ENCODE results near the gene PON1.

Gene PON1

GRCh38 chr7:95303013-95303905, 21.1 kb downstream of the PON1 start:
- Histone ChIP-seq H3K79me1 (ENCODE audit: low read length) (no peaks in the 10 kb centered on the region), H3K4me3 (ENCODE audit: low read length) (no peak overlapping the region), H3K4me2 (ENCODE audit: low read length) (no peak overlapping the region), H3K79me2 (ENCODE audit: control insufficient read depth, insufficient read depth, low read length) (no peaks in the 10 kb centered on the region), H3K27ac (ENCODE audit: low read depth, low read length) (no peak overlapping the region), H3K56ac (ENCODE audit: low read length) (no peak overlapping the region), H3K27me3 (ENCODE audit: insufficient read depth, low read length, poor library complexity) (no peaks in the 10 kb centered on the region), H2AK5ac (ENCODE audit: low read length) (no peak overlapping the region), H3K4me1 (ENCODE audit: control insufficient read depth, low read depth, low read length) (no peaks in the 10 kb centered on the region), H3K4ac (ENCODE audit: low read depth, low read length) (no peak overlapping the region), H2BK120ac (ENCODE audit: low read depth, low read length) (no peak overlapping the region), H3K23ac (ENCODE audit: low read length) (no peak overlapping the region), H3K9ac (ENCODE audit: low read length) (no peak overlapping the region), H4K8ac (ENCODE audit: low read depth, low read length) (no peak overlapping the region), H2BK15ac (replicated peaks; ENCODE audit: low read depth) (no peak overlapping the region), H3K18ac (ENCODE audit: low read length) (no peak overlapping the region), H2BK5ac (ENCODE audit: low read length) (no peak overlapping the region), H4K5ac (ENCODE audit: low read length) (no peak overlapping the region), H3K36me3 (ENCODE audit: control insufficient read depth, insufficient read depth, low read length) (no peaks in the 10 kb centered on the region)
- WGBS (ENCODE audit: extremely low coverage, insufficient coverage, low lambda C conversion rate) = no CpG with 5 or more reads among the region's 9 CpGs
- DNase-seq = no peak

- H3K18ac ChIP-seq (ENCODE audit: low read length) = no peak overlapping the region
- H3K23ac ChIP-seq (ENCODE audit: low read length) = no peak overlapping the region
- no peak overlapping the region for H2AK5ac ChIP-seq (ENCODE audit: low read length)
- H3K4me3 ChIP-seq (ENCODE audit: low read length) = no peak overlapping the region
- DNase-seq = no peak
- no peak overlapping the region for H3K9ac ChIP-seq (ENCODE audit: low read length)
- no peaks in the 10 kb centered on the region for H3K36me3 ChIP-seq (ENCODE audit: control insufficient read depth, insufficient read depth, low read length)
- H3K79me1 ChIP-seq (ENCODE audit: low read length) = no peaks in the 10 kb centered on the region
- H2BK15ac ChIP-seq (replicated peaks; ENCODE audit: low read depth) = no peak overlapping the region
- no peak overlapping the region for H3K56ac ChIP-seq (ENCODE audit: low read length)
- WGBS (ENCODE audit: extremely low coverage, insufficient coverage, low lambda C conversion rate) = no CpG with 5 or more reads among the region's 3 CpGs
- H3K4me2 ChIP-seq (ENCODE audit: low read length) = no peak overlapping the region
- H4K8ac ChIP-seq (ENCODE audit: low read depth, low read length) = no peak overlapping the region
- H3K79me2 ChIP-seq (ENCODE audit: control insufficient read depth, insufficient read depth, low read length) = no peaks in the 10 kb centered on the region
- H3K4ac ChIP-seq (ENCODE audit: low read depth, low read length) = no peak overlapping the region
- no peak overlapping the region for H2BK120ac ChIP-seq (ENCODE audit: low read depth, low read length)
- no peak overlapping the region for H4K5ac ChIP-seq (ENCODE audit: low read length)
- no peak overlapping the region for H2BK5ac ChIP-seq (ENCODE audit: low read length)
- no peak overlapping the region for H3K27ac ChIP-seq (ENCODE audit: low read depth, low read length)
- no peaks in the 10 kb centered on the region for H3K4me1 ChIP-seq (ENCODE audit: control insufficient read depth, low read depth, low read length)
- H3K27me3 ChIP-seq (ENCODE audit: insufficient read depth, low read length, poor library complexity) = no peaks in the 10 kb centered on the region
These were observed 26.2 kb downstream of the PON1 start for GRCh38 chr7:95298091-95298490.

DNA sequence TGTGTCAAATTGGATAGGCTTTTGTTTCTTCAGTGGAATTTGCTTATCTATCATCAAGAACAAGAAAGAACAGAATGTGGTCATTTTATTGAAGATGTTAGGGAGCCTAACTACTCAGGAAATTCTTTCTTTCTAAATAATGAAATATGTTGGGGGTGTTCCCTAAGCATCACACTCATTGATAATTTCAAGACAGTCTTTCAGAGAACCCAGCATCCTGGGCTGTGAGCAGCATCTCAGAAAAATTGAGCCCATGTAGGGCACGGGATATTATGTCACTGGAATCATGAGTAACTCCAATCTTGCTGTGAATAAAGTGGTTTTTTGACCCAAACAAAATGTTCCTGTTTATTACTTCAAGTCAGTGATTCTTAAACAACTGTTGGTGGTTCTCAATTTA, 27.3 kb downstream of the PON1 start:
- no peak overlapping the region for H3K9ac ChIP-seq (ENCODE audit: low read length)
- no peak overlapping the region for H2BK15ac ChIP-seq (replicated peaks; ENCODE audit: low read depth)
- no peak overlapping the region for H3K23ac ChIP-seq (ENCODE audit: low read length)
- H2BK5ac ChIP-seq (ENCODE audit: low read length) = no peak overlapping the region
- no peak overlapping the region for H2BK120ac ChIP-seq (ENCODE audit: low read depth, low read length)
- no peak overlapping the region for H4K8ac ChIP-seq (ENCODE audit: low read depth, low read length)
- H3K4me3 ChIP-seq (ENCODE audit: low read length) = no peak overlapping the region
- H3K27ac ChIP-seq (ENCODE audit: low read depth, low read length) = no peak overlapping the region
- H3K18ac ChIP-seq (ENCODE audit: low read length) = no peak overlapping the region
- no peak overlapping the region for H2AK5ac ChIP-seq (ENCODE audit: low read length)
- H3K4me2 ChIP-seq (ENCODE audit: low read length) = no peak overlapping the region
- H3K4me1 ChIP-seq (ENCODE audit: control insufficient read depth, low read depth, low read length) = no peaks in the 10 kb centered on the region
- no peaks in the 10 kb centered on the region for H3K27me3 ChIP-seq (ENCODE audit: insufficient read depth, low read length, poor library complexity)
- no peak overlapping the region for H3K4ac ChIP-seq (ENCODE audit: low read depth, low read length)
- no peaks in the 10 kb centered on the region for H3K36me3 ChIP-seq (ENCODE audit: control insufficient read depth, insufficient read depth, low read length)
- H4K5ac ChIP-seq (ENCODE audit: low read length) = no peak overlapping the region
- no CpG with 5 or more reads among the region's 1 CpG for WGBS (ENCODE audit: extremely low coverage, insufficient coverage, low lambda C conversion rate)
- no peak overlapping the region for H3K56ac ChIP-seq (ENCODE audit: low read length)
- no peaks in the 10 kb centered on the region for H3K79me1 ChIP-seq (ENCODE audit: low read length)
- H3K79me2 ChIP-seq (ENCODE audit: control insufficient read depth, insufficient read depth, low read length) = no peaks in the 10 kb centered on the region
- no peak for DNase-seq

DNA sequence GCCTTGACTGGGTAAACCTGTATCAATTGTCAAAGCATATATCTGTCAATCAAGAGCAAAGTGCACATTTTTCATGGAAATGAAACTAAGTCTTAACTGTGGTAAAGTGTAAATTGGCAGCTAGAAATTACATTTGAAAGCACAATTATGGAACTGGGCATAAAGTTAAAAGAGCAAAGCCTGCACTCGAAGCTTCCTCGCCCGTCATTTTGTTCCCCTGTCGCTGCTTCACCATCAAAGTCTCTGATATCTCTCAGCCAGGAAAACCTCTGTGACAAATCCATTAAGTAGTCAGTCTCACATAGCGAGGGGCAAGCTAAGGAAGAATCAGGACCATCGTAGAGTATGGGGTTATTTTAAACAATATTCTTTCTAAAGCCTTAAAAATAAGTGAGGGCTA, 27.9 kb downstream of the PON1 start:
- Histone ChIP-seq H2BK5ac (ENCODE audit: low read length) (no peak overlapping the region), H3K36me3 (ENCODE audit: control insufficient read depth, insufficient read depth, low read length) (no peaks in the 10 kb centered on the region)

DNA sequence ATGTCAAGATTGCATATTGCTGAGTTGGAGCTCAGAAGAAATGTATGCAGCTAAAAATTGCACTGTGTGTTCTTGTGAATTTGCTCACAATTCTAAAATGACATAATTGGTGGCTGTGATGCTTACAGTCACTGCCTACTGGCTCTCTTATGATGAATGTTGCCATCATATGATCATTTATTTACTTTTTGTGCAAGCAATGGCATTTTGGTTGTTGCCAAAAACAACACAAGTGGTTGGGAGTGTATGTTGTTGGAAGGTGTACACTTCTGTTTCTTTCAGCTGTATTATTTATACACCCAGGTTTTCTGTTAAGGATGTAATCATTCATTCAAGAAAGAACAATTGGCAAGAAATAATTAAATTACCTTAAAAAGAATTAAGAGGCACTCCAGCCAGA, 28.9 kb downstream of the PON1 start:
- Histone ChIP-seq H3K18ac (ENCODE audit: low read length) (no peak overlapping the region), H3K4me1 (ENCODE audit: control insufficient read depth, low read depth, low read length) (no peaks in the 10 kb centered on the region), H3K79me1 (ENCODE audit: low read length) (no peaks in the 10 kb centered on the region), H3K36me3 (ENCODE audit: control insufficient read depth, insufficient read depth, low read length) (no peaks in the 10 kb centered on the region), H2BK120ac (ENCODE audit: low read depth, low read length) (no peak overlapping the region), H3K23ac (ENCODE audit: low read length) (no peak overlapping the region), H4K8ac (ENCODE audit: low read depth, low read length) (no peak overlapping the region), H3K56ac (ENCODE audit: low read length) (no peak overlapping the region), H3K79me2 (ENCODE audit: control insufficient read depth, insufficient read depth, low read length) (no peaks in the 10 kb centered on the region), H3K4me3 (ENCODE audit: low read length) (no peak overlapping the region), H2AK5ac (ENCODE audit: low read length) (no peak overlapping the region), H2BK15ac (replicated peaks; ENCODE audit: low read depth) (no peak overlapping the region), H3K9ac (ENCODE audit: low read length) (no peak overlapping the region), H3K4ac (ENCODE audit: low read depth, low read length) (no peak overlapping the region), H3K27ac (ENCODE audit: low read depth, low read length) (no peak overlapping the region), H2BK5ac (ENCODE audit: low read length) (no peak overlapping the region), H3K27me3 (ENCODE audit: insufficient read depth, low read length, poor library complexity) (no peaks in the 10 kb centered on the region), H3K4me2 (ENCODE audit: low read length) (no peak overlapping the region), H4K5ac (ENCODE audit: low read length) (no peak overlapping the region)
- DNase-seq = no peak

More for the DNA sequence above, 27.9 kb downstream of the PON1 start:
- Histone ChIP-seq H2BK15ac (replicated peaks; ENCODE audit: low read depth) (no peak overlapping the region), H3K27ac (ENCODE audit: low read depth, low read length) (no peak overlapping the region), H3K4me3 (ENCODE audit: low read length) (no peak overlapping the region), H3K4me1 (ENCODE audit: control insufficient read depth, low read depth, low read length) (no peaks in the 10 kb centered on the region), H3K18ac (ENCODE audit: low read length) (no peak overlapping the region), H3K4me2 (ENCODE audit: low read length) (no peak overlapping the region), H3K4ac (ENCODE audit: low read depth, low read length) (no peak overlapping the region), H3K79me2 (ENCODE audit: control insufficient read depth, insufficient read depth, low read length) (no peaks in the 10 kb centered on the region), H2AK5ac (ENCODE audit: low read length) (no peak overlapping the region), H2BK120ac (ENCODE audit: low read depth, low read length) (no peak overlapping the region), H3K9ac (ENCODE audit: low read length) (no peak overlapping the region), H3K27me3 (ENCODE audit: insufficient read depth, low read length, poor library complexity) (no peaks in the 10 kb centered on the region), H3K23ac (ENCODE audit: low read length) (no peak overlapping the region), H4K5ac (ENCODE audit: low read length) (no peak overlapping the region), H3K79me1 (ENCODE audit: low read length) (no peaks in the 10 kb centered on the region), H3K56ac (ENCODE audit: low read length) (no peak overlapping the region), H4K8ac (ENCODE audit: low read depth, low read length) (no peak overlapping the region)
- no peak for DNase-seq
- WGBS (ENCODE audit: extremely low coverage, insufficient coverage, low lambda C conversion rate) = no CpG with 5 or more reads among the region's 6 CpGs

All from mesendoderm (in vitro differentiated cells).